Stimulated activated naive CD8-positive, alpha-beta T cell treated with anti-CD3 and anti-CD28 coated beads, Interleukin-15, amount 100 ng/mL, for 72 hours (primary cell): ENCODE results near the gene TPMT.

ENCODE experiments used
- ATAC-seq: fragments of 150-1000 bp; cut with Tn5 transposase; 2 replicates; pipeline ENCODE4 v1.10.0; 2021; ENCODE audit warnings: mild to moderate bottlenecking, moderate library complexity
- DNase-seq, 2 donors: peaks; one replicate each; pipeline ENCODE4 v3.0.0; 2021 to 2022
- H3K27ac Mint-ChIP-seq, 2 donors: one replicate each; pipeline ENCODE4 v1.8.0; 2022; ENCODE audit warnings: mild to moderate bottlenecking in 2 of 2, mixed read lengths in 2 of 2, moderate library complexity in 2 of 2
- H3K27me3 Mint-ChIP-seq: one replicate; pipeline ENCODE4 v1.8.0; 2022; ENCODE audit warnings: mixed read lengths
- H3K4me1 Mint-ChIP-seq: one replicate; pipeline ENCODE4 v1.8.0; 2022; ENCODE audit warnings: mild to moderate bottlenecking, mixed read lengths
- H3K4me3 Mint-ChIP-seq, 2 donors: one replicate each; pipeline ENCODE4 v1.8.0; 2022; ENCODE audit warnings: mild to moderate bottlenecking in 2 of 2, mixed read lengths in 2 of 2, moderate library complexity in 1 of 2
- H3K9me3 Mint-ChIP-seq, 2 donors: one replicate each; pipeline ENCODE4 v1.8.0; 2022; ENCODE audit warnings: mixed read lengths in 2 of 2

The TPMT gene

GRCh38 chr6:18102783-18103509 is 51.9 kb downstream of the TPMT start:
- peaks cover 8 to 16% of the 10 kb centered on the region in 2 donors for H3K9me3 Mint-ChIP-seq
- peaks cover 57% of the 10 kb centered on the region for H3K27me3 Mint-ChIP-seq
- no peak overlapping the region for H3K27ac Mint-ChIP-seq
- no peak for DNase-seq
- H3K4me1 Mint-ChIP-seq, result no peaks in the 10 kb centered on the region
- no peak for ATAC-seq
- H3K4me3 Mint-ChIP-seq, result no peak overlapping the region

GRCh38 chr6:18101873-18102272 is 53.0 kb downstream of the TPMT start:
- Mint-ChIP-seq H3K9me3 (peaks cover 8 to 11% of the 10 kb centered on the region in 2 donors), H3K27ac (no peak overlapping the region), H3K27me3 (peaks cover 57% of the 10 kb centered on the region), H3K4me3 (no peak overlapping the region), H3K4me1 (no peaks in the 10 kb centered on the region)
- no peak for DNase-seq
- ATAC-seq, result no peak

GRCh38 chr6:18101271-18101670 is 53.6 kb downstream of the TPMT start:
- Mint-ChIP-seq H3K27ac (no peak overlapping the region), H3K4me3 (no peak overlapping the region), H3K9me3 (peaks cover 8 to 9% of the 10 kb centered on the region in 2 donors), H3K27me3 (peaks cover 57% of the 10 kb centered on the region), H3K4me1 (no peaks in the 10 kb centered on the region)
- DNase-seq (no peak), ATAC-seq (no peak)

- Mint-ChIP-seq H3K4me3 (no peak overlapping the region), H3K27ac (no peak overlapping the region)
- no peak for ATAC-seq
These were observed 54.6 kb downstream of the TPMT start for GRCh38 chr6:18100296-18100695.

GRCh38 chr6:18099511-18099910 is 55.4 kb downstream of the TPMT start:
- Mint-ChIP-seq H3K27me3 (peaks cover 39% of the 10 kb centered on the region), H3K27ac (no peak overlapping the region), H3K9me3 (no peaks in the 10 kb centered on the region), H3K4me1 (no peaks in the 10 kb centered on the region), H3K4me3 (no peak overlapping the region)
- ATAC-seq, result no peak
- DNase-seq, result no peak

More at GRCh38 chr6:18100296-18100695, 54.6 kb downstream of the TPMT start:
- peaks cover 47% of the 10 kb centered on the region for H3K27me3 Mint-ChIP-seq
- H3K4me1 Mint-ChIP-seq, result no peaks in the 10 kb centered on the region
- H3K9me3 Mint-ChIP-seq, result peaks cover 0 to under 1% of the 10 kb centered on the region in 2 donors
- DNase-seq, result no peak

- Mint-ChIP-seq H3K27me3 (peaks cover 17% of the 10 kb centered on the region), H3K9me3 (peaks cover 0 to 1% of the 10 kb centered on the region in 2 donors)
- ATAC-seq, result no peak
These were observed 58.5 kb downstream of the TPMT start for GRCh38 chr6:18096423-18096822.

GRCh38 chr6:18091382-18091781 is 63.5 kb downstream of the TPMT start:
- H3K4me3 Mint-ChIP-seq, result no peak overlapping the region
- no peaks in the 10 kb centered on the region for H3K4me1 Mint-ChIP-seq
- DNase-seq (no peak), ATAC-seq (no peak)
- H3K27ac Mint-ChIP-seq, result no peak overlapping the region
- peaks cover 10 to 27% of the 10 kb centered on the region in 2 donors for H3K9me3 Mint-ChIP-seq
- peaks cover 29% of the 10 kb centered on the region for H3K27me3 Mint-ChIP-seq

More at GRCh38 chr6:18096423-18096822, 58.5 kb downstream of the TPMT start:
- Mint-ChIP-seq H3K27ac (no peak overlapping the region), H3K4me1 (no peaks in the 10 kb centered on the region), H3K4me3 (no peak overlapping the region)
- no peak for DNase-seq

GRCh38 chr6:18090349-18090786 is 64.5 kb downstream of the TPMT start:
- no peak for ATAC-seq
- Mint-ChIP-seq H3K27ac (no peak overlapping the region), H3K27me3 (peaks cover 33% of the 10 kb centered on the region), H3K4me1 (no peaks in the 10 kb centered on the region), H3K4me3 (no peak overlapping the region), H3K9me3 (peaks cover 10 to 27% of the 10 kb centered on the region in 2 donors)
- DNase-seq, result no peak

- Mint-ChIP-seq H3K9me3 (peaks cover 10 to 33% of the 10 kb centered on the region in 2 donors), H3K4me3 (no peak overlapping the region), H3K27me3 (peaks cover 40% of the 10 kb centered on the region), H3K4me1 (no peaks in the 10 kb centered on the region), H3K27ac (no peak overlapping the region)
- DNase-seq (no peak), ATAC-seq (no peak)
These were observed 66.2 kb downstream of the TPMT start for GRCh38 chr6:18088419-18089296.

DNA sequence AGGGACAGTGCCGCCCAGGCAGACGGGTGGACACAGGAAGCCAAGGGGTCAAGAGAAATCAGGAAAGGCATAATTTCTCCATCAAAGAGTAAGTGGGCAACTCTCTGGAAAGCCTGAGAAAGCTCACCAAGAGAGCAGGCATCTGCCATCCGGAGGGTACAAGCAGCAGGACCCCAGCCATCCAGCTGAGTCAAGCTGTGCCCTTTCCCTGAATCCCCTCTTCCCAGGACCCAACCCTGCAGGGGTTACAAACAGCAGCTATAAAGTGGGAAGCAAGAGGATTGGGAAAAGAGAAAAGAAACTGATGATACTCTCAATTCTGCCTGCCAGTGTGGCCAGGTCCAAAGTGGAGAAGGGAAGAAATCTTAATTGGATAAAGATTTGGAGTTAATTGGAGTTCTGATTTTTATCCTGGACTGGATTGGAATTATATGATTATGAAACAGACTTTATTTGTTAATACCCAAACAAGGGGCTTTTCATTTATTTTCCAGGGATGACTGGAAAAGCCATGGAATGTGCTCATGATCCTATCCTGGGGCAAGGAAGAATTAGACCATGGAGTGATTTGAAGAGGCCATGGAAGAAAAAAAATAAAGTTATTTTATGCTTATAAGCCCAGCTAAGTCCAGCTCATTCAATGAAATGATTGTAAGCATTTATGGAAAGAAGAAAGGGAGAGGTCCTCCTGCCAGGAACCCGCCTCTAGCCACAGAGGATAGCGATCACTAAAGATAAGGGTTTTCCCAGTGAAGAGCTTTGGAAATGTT is 67.3 kb downstream of the TPMT start:
- no peak overlapping the region for H3K4me3 Mint-ChIP-seq
- ATAC-seq (no peak), DNase-seq (no peak)
- no peak overlapping the region for H3K27ac Mint-ChIP-seq
- H3K9me3 Mint-ChIP-seq, result peaks cover 10 to 33% of the 10 kb centered on the region in 2 donors
- no peaks in the 10 kb centered on the region for H3K4me1 Mint-ChIP-seq
- H3K27me3 Mint-ChIP-seq, result peaks cover 41% of the 10 kb centered on the region

- peaks cover 5 to 15% of the 10 kb centered on the region in 2 donors for H3K9me3 Mint-ChIP-seq
- H3K27ac Mint-ChIP-seq, result no peak overlapping the region
- H3K27me3 Mint-ChIP-seq, result peaks cover 47% of the 10 kb centered on the region
- no peaks in the 10 kb centered on the region for H3K4me1 Mint-ChIP-seq
- DNase-seq (no peak), ATAC-seq (no peak)
- no peak overlapping the region for H3K4me3 Mint-ChIP-seq
These were observed 73.7 kb downstream of the TPMT start for GRCh38 chr6:18081025-18081668.

GRCh38 chr6:18080544-18080943 is 74.3 kb downstream of the TPMT start:
- Mint-ChIP-seq H3K9me3 (peaks cover 9 to 20% of the 10 kb centered on the region in 2 donors), H3K27me3 (peaks cover 46% of the 10 kb centered on the region), H3K4me3 (no peak overlapping the region), H3K4me1 (no peaks in the 10 kb centered on the region), H3K27ac (peak overlapping the region; percentile 13 to 75)
- no peak for DNase-seq
- ATAC-seq, result no peak

DNA sequence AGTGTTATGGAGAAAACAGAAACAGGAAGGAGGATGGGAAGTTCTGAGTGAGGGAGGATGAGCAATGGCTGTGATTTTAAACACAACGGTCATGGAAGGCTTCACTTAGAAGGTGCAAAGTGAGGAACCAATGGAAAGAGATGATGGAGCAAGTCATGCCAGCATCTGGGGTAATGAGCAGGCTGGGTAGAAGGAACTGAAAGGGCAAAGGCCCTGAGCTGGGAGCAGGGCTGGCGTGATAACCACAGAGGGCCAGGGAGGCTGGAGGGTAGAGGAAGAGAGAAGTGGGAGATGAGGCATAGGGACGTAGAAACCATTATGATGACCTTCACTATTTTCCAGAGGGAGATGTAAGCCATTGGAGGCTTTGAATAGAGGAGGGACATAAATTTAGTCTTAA is 76.0 kb downstream of the TPMT start:
- Mint-ChIP-seq H3K27ac (no peak overlapping the region), H3K4me1 (no peaks in the 10 kb centered on the region), H3K4me3 (no peak overlapping the region), H3K9me3 (peaks cover 11 to 22% of the 10 kb centered on the region in 2 donors), H3K27me3 (peaks cover 38% of the 10 kb centered on the region)
- DNase-seq, result no peak
- no peak for ATAC-seq
